Measurements from ENCODE around the gene FBXO45.

DNA sequence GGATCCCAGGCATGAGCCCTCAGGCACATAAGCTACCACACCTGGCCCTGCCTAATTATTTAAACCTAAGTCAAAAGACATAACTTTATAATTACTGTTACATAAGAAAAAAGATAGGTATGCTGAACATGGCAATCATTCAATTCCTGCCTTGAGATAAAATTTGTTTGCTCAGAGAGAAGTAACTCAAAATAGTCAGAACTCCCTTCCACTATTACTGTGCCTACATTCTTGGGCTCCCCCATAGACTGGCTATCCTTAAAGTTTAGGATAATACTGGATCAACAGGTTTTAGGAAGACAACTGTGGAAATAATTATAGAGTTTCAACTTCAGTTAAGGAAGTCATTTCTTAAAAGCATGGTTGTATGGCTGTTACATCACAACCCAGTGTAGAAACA lies 10.0 kb upstream of the FBXO45 start:
- TF ChIP-seq, protein P1, sequence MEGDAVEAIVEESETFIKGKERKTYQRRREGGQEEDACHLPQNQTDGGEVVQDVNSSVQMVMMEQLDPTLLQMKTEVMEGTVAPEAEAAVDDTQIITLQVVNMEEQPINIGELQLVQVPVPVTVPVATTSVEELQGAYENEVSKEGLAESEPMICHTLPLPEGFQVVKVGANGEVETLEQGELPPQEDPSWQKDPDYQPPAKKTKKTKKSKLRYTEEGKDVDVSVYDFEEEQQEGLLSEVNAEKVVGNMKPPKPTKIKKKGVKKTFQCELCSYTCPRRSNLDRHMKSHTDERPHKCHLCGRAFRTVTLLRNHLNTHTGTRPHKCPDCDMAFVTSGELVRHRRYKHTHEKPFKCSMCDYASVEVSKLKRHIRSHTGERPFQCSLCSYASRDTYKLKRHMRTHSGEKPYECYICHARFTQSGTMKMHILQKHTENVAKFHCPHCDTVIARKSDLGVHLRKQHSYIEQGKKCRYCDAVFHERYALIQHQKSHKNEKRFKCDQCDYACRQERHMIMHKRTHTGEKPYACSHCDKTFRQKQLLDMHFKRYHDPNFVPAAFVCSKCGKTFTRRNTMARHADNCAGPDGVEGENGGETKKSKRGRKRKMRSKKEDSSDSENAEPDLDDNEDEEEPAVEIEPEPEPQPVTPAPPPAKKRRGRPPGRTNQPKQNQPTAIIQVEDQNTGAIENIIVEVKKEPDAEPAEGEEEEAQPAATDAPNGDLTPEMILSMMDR (IDR thresholded peaks at IDR 0.05): no peak
- TF ChIP-seq POLR2A (IDR thresholded peaks at IDR 0.05): no peak
- no peak for TF ChIP-seq POLR2AphosphoS5 (IDR thresholded peaks at IDR 0.05)
